HepG2 (cell line): ENCODE results near the gene TSPYL1. TPM values are rescaled to one million over a fixed set of nuclear protein-coding genes. Genes with fewer than 3 reads are reported as not detected.

Source experiments
- CENPX ChIP-seq: sonication (generic); formaldehyde crosslinking; IDR thresholded peaks from 2 replicates; pipeline ENCODE4 v1.9.0; 2021; ENCODE audit warnings: mild to moderate bottlenecking, missing genetic modification reagents, moderate library complexity
- FOXC1 ChIP-seq: sonication (generic); formaldehyde crosslinking; IDR thresholded peaks from 2 replicates; pipeline ENCODE4 v1.8.0; 2022; ENCODE audit warnings: mild to moderate bottlenecking, missing genetic modification reagents, borderline replicate concordance
- HDAC6 ChIP-seq: fragments of 200-600 bp; sonication (generic); IDR thresholded peaks from 2 replicates; pipeline ENCODE4 v1.7.0; 2017; ENCODE audit warnings: mild to moderate bottlenecking, antibody characterized with exemption, low read length, low read depth
- MIER3 ChIP-seq: IDR thresholded peaks from 2 replicates; pipeline ENCODE4 v1.6.1; 2016; ENCODE audit warnings: missing compliant biosample characterization, borderline replicate concordance
- MTF1 ChIP-seq: sonication (generic); formaldehyde crosslinking; IDR thresholded peaks from 2 replicates; pipeline ENCODE4 v1.5.0; 2020; ENCODE audit warnings: missing genetic modification reagents
- PLRG1 ChIP-seq: fragments of 450-650 bp; conservative IDR thresholded peaks from 2 replicates; pipeline ENCODE4 v1.6.1; 2016
- SYNCRIP ChIP-seq: fragments of 200-400 bp; formaldehyde crosslinking; IDR thresholded peaks from 2 replicates; pipeline ENCODE4 v1.6.1; 2018; ENCODE audit warnings: mild to moderate bottlenecking, low read depth, low read length; ENCODE audit not compliant: insufficient read depth
- THAP7 ChIP-seq: sonication (generic); formaldehyde crosslinking; IDR thresholded peaks from 2 replicates; pipeline ENCODE4 v1.8.1; 2023; ENCODE audit warnings: mild to moderate bottlenecking, missing genetic modification reagents
- ZNF317 ChIP-seq: sonication (generic); formaldehyde crosslinking; IDR thresholded peaks from 2 replicates; pipeline ENCODE4 v1.5.0; 2020; ENCODE audit warnings: mild to moderate bottlenecking, missing genetic modification reagents
- ZNF564 ChIP-seq: sonication (generic); formaldehyde crosslinking; IDR thresholded peaks from 2 replicates; pipeline ENCODE4 v1.8.1; 2023; ENCODE audit warnings: mild to moderate bottlenecking, missing genetic modification reagents
- ZNF724P ChIP-seq: sonication (generic); formaldehyde crosslinking; IDR thresholded peaks from 2 replicates; pipeline ENCODE4 v1.8.0; 2022; ENCODE audit warnings: missing genetic modification reagents, borderline replicate concordance
- ZNF772 ChIP-seq: sonication (generic); formaldehyde crosslinking; IDR thresholded peaks from 2 replicates; pipeline ENCODE4 v1.5.0; 2020; ENCODE audit warnings: mild to moderate bottlenecking, missing genetic modification reagents
- polyA plus RNA-seq, 8 experiments: library from polyadenylated mRNA; depleted of rRNA in 3 of 8; stranded (reverse) in 7 of 8; unstranded in 1 of 8; fragments of >200 nt; fragmentation: Illumina TruSeq in 4 of 8; extraction: Trizol in 4 of 8; gene quantifications; 2 replicates each; pipeline versions ENCODE4 v1.2.1 to v1.2.3, GENCODE V29; 2011 to 2016; ENCODE audit warnings: low read depth in 4 of 8, missing spikeins in 1 of 8, mixed read lengths in 1 of 8; ENCODE audit not compliant: insufficient read depth in 1 of 8
- total RNA-seq, 5 experiments: library from RNA; depleted of rRNA; stranded (reverse); fragments of >200 nt; fragmentation: Illumina TruSeq; extraction: Trizol; gene quantifications; 2 replicates each; pipeline ENCODE4 v1.2.3, GENCODE V29; 2016; ENCODE audit warnings: low read depth in 1 of 5
- TF ChIP-seq, protein P1 (sequence below): sonication (generic); formaldehyde crosslinking; IDR thresholded peaks from 2 replicates; pipeline ENCODE4 v1.4.0; 2020; ENCODE audit warnings: missing genetic modification reagents, borderline replicate concordance
- TF ChIP-seq, protein P2 (sequence below): IDR thresholded peaks from 2 replicates; pipeline ENCODE4 v1.6.1; 2016; ENCODE audit warnings: control low read depth
- TF ChIP-seq, protein P3 (sequence below): sonication (generic); formaldehyde crosslinking; IDR thresholded peaks from 2 replicates; pipeline ENCODE4 v1.4.0; 2020; ENCODE audit warnings: missing genetic modification reagents
- TF ChIP-seq, protein P4 (sequence below): sonication (generic); formaldehyde crosslinking; IDR thresholded peaks from 2 replicates; pipeline ENCODE4 v1.5.1; 2020; ENCODE audit warnings: mild to moderate bottlenecking, missing genetic modification reagents

The TSPYL1 gene
- total and polyA plus RNA-seq, 2 of the 13 experiments (the other 11 are each of a cell fraction or from before 2014, with no cell fraction given): 28.3 to 93.0 TPM

DNA sequence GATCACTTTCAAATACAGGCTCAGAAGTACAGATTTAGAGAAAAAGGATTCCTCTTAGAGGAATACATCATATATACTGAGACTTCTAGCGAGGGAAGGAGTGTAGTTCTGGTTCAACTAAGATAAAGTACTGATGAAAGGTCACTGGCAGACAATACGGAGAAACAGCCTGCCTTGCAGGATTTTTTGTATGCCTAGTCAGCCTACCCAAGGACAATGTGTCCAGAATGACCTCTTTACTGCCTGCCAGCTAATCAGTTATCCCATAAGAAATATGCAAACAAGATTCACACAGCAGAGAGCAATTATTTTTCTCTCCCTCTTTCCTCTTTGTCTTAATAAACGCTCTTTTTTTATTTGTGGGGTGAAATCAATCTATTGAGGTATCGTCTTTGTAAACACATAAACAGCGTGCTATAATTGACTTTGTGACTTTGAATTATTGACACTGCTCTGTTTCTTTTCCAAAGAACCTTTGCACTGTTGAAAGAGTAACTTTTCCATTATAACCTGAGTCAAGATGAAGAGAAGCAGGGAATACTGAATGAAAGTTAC is 24.4 kb downstream of the TSPYL1 start (continued):
- TF ChIP-seq THAP7 (CRISPR knock-in tag): no peak
- no peak for TF ChIP-seq PLRG1
- no peak for TF ChIP-seq SYNCRIP
- 0 out of 2 replicates have a peak, but pooled peaks have one; percentile 24 for TF ChIP-seq MIER3 (CRISPR knock-in tag)
- TF ChIP-seq CENPX (CRISPR knock-in tag): no peak
- TF ChIP-seq ZNF772: no peak
- TF ChIP-seq ZNF564 (CRISPR knock-in tag): no peak
- TF ChIP-seq, protein P1, sequence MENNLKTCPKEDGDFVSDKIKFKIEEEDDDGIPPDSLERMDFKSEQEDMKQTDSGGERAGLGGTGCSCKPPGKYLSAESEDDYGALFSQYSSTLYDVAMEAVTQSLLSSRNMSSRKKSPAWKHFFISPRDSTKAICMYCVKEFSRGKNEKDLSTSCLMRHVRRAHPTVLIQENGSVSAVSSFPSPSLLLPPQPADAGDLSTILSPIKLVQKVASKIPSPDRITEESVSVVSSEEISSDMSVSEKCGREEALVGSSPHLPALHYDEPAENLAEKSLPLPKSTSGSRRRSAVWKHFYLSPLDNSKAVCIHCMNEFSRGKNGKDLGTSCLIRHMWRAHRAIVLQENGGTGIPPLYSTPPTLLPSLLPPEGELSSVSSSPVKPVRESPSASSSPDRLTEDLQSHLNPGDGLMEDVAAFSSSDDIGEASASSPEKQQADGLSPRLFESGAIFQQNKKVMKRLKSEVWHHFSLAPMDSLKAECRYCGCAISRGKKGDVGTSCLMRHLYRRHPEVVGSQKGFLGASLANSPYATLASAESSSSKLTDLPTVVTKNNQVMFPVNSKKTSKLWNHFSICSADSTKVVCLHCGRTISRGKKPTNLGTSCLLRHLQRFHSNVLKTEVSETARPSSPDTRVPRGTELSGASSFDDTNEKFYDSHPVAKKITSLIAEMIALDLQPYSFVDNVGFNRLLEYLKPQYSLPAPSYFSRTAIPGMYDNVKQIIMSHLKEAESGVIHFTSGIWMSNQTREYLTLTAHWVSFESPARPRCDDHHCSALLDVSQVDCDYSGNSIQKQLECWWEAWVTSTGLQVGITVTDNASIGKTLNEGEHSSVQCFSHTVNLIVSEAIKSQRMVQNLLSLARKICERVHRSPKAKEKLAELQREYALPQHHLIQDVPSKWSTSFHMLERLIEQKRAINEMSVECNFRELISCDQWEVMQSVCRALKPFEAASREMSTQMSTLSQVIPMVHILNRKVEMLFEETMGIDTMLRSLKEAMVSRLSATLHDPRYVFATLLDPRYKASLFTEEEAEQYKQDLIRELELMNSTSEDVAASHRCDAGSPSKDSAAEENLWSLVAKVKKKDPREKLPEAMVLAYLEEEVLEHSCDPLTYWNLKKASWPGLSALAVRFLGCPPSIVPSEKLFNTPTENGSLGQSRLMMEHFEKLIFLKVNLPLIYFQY (CRISPR knock-in tag): no peak
- TF ChIP-seq HDAC6: no peak
- TF ChIP-seq ZNF317: 0 out of 2 replicates have a peak, but pooled peaks have one; percentile 25
- no peak for TF ChIP-seq MTF1 (CRISPR knock-in tag)
- TF ChIP-seq, protein P2, sequence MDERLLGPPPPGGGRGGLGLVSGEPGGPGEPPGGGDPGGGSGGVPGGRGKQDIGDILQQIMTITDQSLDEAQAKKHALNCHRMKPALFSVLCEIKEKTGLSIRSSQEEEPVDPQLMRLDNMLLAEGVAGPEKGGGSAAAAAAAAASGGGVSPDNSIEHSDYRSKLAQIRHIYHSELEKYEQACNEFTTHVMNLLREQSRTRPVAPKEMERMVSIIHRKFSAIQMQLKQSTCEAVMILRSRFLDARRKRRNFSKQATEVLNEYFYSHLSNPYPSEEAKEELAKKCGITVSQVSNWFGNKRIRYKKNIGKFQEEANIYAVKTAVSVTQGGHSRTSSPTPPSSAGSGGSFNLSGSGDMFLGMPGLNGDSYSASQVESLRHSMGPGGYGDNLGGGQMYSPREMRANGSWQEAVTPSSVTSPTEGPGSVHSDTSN (CRISPR knock-in tag): no peak
- TF ChIP-seq FOXC1 (CRISPR knock-in tag): no peak
- TF ChIP-seq, protein P3, sequence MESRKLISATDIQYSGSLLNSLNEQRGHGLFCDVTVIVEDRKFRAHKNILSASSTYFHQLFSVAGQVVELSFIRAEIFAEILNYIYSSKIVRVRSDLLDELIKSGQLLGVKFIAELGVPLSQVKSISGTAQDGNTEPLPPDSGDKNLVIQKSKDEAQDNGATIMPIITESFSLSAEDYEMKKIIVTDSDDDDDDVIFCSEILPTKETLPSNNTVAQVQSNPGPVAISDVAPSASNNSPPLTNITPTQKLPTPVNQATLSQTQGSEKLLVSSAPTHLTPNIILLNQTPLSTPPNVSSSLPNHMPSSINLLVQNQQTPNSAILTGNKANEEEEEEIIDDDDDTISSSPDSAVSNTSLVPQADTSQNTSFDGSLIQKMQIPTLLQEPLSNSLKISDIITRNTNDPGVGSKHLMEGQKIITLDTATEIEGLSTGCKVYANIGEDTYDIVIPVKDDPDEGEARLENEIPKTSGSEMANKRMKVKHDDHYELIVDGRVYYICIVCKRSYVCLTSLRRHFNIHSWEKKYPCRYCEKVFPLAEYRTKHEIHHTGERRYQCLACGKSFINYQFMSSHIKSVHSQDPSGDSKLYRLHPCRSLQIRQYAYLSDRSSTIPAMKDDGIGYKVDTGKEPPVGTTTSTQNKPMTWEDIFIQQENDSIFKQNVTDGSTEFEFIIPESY: no peak
- TF ChIP-seq ZNF724P (CRISPR knock-in tag): no peak
- TF ChIP-seq, protein P4, sequence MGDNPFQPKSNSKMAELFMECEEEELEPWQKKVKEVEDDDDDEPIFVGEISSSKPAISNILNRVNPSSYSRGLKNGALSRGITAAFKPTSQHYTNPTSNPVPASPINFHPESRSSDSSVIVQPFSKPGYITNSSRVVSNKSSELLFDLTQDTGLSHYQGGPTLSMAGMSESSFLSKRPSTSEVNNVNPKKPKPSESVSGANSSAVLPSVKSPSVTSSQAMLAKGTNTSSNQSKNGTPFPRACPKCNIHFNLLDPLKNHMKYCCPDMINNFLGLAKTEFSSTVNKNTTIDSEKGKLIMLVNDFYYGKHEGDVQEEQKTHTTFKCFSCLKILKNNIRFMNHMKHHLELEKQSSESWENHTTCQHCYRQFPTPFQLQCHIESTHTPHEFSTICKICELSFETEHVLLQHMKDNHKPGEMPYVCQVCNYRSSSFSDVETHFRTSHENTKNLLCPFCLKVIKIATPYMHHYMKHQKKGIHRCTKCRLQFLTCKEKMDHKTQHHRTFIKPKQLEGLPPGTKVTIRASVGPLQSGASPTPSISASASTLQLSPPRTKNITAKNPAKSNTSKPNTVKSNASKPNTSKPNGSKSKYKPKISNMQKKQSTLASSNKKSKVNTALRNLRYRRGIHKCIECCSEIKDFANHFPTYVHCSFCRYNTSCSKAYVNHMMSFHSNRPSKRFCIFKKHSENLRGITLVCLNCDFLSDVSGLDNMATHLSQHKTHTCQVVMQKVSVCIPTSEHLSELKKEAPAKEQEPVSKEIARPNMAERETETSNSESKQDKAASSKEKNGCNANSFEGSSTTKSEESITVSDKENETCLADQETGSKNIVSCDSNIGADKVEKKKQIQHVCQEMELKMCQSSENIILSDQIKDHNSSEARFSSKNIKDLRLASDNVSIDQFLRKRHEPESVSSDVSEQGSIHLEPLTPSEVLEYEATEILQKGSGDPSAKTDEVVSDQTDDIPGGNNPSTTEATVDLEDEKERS (CRISPR knock-in tag): no peak
